Activated CD8-positive, alpha-beta memory T cell treated with anti-CD3 and anti-CD28 coated beads for 4 hours (primary cell): Measurements from ENCODE around the gene NUCKS1.

Experiments
- DNase-seq, 2 donors: peaks; one replicate each; pipeline ENCODE4 v3.0.0-alpha.2; 2020; ENCODE audit warnings: low read depth in 2 of 2

The NUCKS1 gene, protein sequence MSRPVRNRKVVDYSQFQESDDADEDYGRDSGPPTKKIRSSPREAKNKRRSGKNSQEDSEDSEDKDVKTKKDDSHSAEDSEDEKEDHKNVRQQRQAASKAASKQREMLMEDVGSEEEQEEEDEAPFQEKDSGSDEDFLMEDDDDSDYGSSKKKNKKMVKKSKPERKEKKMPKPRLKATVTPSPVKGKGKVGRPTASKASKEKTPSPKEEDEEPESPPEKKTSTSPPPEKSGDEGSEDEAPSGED

DNA sequence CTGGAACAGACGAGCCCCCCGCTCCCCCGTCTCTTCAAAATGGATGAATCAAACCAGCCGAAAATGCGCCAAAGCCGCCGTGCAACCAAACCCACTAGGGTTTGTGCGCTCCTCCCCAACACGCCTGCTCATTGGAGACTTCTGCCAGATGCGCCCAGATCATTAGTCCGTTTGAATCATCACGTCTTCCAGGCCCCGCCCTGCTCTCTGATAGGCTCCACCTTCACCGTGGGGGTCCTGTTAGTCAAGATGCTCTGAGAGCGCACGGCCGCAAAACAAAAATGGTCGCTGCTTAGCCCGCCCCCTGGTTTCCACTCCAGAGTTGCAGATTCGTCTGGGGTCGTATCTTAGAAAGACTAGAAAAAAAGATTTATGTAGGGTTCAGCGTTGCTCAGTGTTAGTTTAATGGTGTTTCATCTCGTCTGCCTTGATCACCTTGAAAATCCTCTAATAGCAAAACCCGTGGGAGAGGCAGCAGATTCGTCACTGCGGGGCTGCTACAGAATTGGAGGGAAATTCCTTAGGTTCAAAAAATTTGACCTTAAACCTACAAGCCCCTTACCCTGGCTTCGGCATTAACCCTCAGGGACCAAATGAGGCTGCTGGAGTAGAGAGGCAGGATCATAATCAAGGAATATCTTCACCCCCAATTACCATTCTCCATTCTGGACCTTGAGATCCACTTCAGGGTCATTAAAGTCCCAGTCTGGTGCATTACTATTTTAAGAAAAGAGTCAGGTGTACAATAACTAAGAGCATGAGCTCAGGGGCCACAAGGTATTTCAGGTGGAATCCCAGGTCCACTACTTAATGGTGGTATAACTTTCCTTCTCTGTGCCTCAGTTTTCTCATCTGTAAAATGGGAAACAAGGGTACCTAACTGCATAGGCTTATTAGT, at the start of gene NUCKS1:
Gene NUCKS1 (minus strand): TSS at position 45 of the 898 bp plus-strand sequence. CDS start 209 bp downstream, outside the sequence.
- peak; percentile 91 to 97 for DNase-seq

DNA sequence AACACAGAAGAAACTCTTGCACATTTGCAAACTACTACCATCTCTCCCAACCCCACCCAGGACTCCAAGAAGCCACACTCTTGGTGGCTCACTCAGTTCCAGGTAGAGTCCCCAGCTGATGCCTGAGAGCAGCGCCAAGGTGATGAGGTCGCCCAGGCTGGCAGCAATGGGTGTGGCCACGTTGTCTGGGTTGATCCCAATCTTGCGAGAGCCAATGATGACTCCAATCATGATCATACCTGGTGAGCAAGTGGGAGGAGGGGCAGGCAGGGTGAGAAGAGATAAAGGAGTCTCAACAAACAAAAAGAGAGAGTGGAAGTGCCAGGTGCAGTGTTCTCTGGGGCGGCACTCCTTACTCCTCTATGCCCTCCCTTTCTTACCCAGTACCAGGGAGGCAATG, 48.6 kb upstream of the NUCKS1 start:
- no peak for DNase-seq

DNA sequence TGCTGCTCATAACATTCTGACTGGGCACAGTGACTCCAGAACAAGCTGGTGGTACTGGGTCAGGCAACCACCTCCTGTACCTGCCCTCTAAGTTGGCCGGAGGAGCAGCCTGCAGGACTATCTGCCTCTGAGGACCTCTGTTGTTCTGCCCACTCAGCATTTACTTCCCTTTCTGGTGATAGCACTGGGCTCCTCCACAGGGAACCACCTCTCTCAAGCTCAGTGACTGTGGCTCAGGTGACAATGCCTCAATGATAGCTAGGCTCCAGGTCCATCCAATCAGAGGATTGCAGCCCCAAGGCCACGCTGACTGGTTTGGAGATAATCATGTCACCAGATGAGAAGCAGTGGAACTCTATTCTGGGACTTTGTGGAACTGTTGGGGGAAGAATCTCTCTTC, 47.2 kb upstream of the NUCKS1 start:
- DNase-seq, result no peak

DNA sequence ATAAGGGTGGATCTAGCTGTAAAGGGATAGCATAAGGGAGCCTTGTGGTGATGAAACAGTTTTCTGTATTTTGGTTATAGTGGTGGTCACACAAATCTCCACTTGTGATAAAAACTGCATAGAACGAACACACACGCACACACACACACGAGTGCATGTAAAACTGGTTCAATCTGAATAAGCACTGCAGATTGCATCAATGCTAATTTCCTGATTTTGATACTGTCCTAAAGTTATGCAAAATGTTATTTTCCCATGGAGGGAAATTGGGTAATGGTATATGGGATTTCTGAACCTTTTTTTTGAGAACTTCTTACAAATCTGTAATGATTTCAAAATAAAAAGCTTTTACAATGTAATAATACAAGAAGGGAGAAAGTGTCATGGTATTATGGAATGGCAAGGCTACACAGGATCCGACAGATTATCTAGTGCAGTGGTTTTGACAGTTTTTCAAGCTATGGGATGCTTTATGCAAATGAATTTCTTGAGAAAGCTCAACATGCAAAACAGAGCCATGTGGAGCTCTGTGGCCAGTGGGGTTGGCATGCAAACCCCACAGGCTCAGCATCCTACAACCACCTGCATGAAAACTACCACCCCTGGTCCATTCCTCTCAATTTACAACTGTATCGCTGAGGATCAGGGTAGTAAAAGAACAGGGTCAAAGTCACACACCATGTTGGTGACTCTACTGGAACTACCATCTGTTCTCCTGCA, 44.2 kb upstream of the NUCKS1 start:
- no peak for DNase-seq

DNA sequence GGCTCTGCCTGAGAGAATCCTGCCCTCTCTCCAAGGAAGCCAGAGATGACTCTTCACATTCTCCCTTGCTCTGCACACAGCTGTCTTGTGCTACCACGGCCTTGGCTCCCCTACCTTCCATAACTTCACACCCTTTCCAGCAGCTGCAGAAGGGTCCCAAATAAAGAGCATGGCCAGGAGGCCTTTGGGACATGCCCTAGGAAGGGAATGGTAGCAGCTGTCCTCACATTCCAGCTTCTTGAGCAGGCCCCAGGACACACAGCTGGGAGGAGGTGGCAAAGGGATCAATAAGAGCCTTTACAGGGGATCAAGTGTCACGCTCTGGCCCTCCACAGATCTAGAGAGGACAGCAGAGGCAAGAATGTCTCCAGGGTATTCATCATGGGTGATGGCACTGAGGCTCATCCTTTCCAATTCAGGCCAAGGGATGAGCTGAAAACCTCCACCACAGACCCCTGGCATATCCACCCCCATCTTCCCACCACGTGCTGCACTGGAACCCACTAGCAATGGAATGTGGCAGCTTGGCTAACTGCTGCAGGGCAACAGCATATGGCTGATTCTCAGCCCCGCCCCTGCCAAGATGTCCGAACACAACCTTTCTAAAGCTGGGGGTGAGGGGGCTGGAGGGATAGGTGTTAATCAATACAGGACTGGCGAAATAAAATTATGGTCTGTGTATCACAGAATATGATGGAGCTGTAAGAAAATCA, 43.1 kb upstream of the NUCKS1 start:
- no peak for DNase-seq

DNA sequence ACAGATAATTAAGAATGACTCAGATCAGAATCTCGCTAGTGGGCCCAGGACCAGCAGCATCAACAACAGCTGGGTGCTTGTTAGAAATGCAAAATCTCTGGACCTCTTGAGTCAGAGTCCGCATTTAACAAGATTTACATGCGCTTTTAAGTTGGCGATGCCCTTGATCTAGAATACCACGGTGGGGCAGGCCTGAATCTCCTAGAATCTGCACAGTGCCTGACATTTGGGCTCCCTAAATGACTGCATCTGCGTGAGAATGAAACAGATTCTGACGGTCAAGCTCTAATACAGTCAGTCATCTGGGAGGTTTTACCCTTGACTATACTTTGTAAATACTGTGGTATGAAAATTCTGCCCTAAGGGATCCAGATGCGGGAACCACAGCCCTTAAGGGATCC, 42.5 kb upstream of the NUCKS1 start:
- DNase-seq, result no peak

DNA sequence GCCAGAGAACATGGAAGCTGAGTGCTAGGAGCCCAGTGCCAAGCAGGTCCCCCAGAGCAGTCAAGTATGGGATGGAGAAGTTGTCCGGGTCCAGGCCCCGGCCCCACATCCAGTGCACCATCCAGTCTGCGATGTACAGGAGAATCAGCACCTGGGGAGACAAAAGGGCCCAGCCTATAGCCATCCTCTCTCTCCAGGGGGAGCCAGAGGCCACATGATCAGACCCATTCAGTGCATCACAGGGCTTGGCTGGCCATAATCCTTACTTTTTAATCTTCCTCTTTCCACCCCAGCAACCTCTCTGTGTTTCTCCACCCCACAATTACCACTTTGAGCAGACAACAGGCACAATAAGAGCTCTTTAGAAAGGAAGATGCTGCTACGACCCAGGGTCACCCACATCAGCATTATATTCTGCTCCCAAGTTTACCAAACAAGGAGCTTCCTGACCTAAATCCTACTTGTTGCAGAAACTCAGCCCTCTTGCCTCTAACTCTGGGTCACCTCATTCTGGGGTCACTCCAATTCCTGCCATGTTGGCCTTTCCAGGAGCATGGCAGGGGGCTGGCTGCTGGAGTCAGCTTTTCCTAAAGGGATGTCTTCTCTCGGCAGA, 41.7 kb upstream of the NUCKS1 start:
- DNase-seq, result no peak

DNA sequence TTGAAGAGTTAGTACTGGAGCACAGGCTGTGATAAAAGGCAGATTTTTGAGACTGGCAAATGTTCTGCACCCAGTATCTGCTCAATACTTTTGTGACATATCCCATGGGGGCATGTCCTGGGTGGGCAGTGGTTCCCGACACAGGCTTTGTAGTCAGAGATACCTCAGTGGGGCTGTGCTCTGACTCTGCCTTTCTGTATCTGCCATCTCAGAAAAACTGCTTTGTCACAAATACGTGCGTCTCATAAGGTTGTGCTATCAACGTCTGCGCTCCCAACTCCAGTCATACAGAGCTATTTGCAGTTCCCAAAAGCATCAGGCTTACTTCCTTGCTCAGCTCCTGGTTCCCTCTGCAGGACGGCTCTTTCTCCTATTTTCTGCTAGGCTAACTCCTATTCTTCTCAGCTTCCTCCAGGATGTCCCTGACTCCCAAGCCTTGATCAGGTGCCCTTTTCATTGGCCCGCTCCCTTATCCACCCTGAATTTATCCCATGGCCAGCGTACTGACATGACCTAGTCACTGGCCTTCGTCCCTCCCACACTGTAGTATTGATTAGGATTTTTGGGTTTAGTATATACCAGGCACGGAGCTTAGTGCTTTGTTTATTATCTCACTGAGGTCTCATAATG, 37.4 kb upstream of the NUCKS1 start:
- DNase-seq, result no peak

DNA sequence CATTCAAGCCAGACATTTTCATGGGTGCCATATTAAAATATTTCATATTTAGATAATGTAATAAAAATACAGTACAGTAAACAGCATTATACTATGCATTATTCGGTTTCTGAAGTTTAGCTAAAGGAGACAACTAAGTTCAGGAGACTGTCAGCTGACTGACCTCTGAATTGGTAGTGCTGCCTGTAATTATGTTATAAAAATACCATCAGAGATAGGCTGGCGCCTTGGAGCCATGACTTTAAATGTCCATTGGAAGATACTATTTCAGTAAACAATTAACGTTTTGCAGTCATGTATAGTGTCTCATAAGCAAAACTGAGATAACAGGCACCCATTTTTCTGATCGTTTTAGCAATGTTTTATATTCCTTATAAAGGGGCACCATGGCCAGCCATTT, 36.6 kb upstream of the NUCKS1 start:
- DNase-seq, result no peak

DNA sequence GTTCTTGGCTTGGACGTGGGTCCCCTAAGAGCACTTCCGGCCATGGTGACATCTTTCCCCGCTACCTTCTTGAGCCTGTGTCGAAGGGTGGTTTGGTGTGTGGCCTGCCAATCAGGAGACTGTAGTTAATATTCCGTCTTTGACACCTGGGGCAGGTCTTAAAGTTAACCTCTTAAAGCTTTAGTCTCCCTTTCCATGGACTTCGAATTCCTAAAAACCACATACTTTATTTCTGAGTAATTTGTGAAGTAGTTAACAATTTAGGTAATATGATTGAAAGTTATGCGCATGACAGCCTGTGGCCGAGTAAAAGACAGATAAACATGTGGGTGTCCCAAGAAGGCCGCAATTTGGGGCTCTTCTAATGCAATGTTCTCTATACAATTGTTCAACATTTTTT, 35.5 kb upstream of the NUCKS1 start:
- DNase-seq, result no peak

DNA sequence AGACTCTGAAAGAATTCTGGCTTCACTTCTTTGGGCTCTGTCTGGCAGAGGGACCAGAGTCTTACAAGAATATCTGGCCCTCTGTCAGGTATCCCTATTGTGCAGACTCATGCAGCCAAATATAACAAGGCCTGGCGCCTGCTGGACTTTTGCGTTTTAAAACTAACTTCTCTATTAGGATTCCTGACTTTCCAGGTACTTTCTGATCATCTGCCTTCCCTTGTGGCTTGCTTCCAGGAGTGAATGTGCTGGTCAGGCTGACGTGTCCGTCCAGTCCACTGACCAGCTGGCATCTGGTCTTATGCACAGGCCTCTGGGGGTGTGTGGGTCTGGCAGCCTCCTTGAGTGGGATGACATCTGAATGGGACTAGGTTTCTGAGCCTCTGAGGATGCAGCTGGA, 33.9 kb upstream of the NUCKS1 start:
- no peak for DNase-seq

DNA sequence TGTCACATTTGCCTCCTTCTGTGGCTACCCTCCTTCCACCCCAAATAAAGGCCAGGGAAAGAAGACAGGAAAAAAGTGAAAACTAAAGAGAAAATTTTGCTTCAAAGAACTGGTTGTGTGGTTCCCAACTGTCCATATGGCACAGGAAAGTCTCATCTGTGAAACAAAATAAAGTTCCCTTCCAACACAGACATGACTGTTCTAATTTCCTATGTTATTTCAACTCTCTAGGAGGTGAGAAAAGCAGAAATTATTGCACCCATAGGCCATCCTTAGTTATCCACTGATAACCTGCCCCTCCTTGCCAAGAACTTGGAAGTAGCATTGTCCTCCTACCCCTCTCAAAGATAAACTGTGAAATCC, 33.4 kb upstream of the NUCKS1 start:
- DNase-seq, result no peak

DNA sequence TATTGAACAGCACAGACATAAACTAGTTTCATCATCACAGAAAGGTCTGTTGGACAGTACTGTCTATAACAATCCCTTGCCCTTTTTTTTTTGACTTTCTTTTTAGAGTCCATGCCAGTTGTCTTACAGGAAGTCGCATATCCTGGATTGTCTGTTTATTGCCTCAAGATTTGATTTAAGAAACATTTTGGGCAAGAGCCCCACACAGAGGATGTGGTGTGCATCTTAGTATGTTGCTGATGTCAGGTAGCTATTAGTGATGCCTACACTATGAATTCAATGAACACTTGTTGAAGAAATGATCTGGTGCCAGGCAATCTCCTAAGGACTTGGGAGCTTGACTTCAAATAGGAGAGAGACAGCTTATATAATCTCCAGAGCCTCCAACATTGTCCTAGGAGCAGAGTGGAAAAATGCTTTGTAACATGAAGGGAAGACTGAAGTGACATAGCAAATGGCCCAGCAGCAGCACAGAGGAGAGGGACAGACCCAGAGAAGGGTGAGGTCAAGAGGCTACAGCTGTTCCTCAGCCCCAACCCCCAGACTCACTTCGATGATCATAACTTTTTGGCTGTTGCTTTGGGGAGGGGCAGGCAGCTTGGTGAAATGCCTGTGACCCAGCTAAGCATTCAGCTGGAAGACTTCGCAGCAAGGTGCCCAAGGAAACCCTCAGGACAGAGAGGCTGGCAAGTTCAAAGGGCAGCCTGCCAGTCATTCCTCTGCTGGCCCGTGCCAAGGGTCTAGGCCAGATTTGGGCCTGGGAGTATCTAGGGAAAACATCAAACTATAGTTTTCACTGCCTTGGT, 32.8 kb upstream of the NUCKS1 start:
- no peak for DNase-seq

DNA sequence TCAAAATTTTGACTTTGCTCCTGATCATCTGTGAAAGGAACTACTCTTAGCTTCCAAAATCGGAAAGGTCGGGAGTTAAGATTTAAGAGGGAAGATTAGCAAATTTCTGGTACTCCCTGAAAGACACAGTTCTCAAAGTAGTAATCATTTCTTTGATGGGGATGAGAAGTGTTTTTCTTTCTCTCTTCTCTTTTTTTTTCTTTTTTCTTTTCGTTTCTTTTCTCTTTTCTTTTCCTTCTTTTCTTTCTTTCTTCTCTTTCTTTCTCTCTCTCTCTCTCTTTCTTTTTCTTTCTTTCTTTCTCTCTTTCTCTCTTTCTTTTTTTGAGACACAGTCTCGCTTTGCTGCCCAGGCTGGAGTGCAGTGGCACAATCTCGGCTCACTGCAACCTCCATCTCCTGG, 30.4 kb upstream of the NUCKS1 start:
- DNase-seq, result no peak

DNA sequence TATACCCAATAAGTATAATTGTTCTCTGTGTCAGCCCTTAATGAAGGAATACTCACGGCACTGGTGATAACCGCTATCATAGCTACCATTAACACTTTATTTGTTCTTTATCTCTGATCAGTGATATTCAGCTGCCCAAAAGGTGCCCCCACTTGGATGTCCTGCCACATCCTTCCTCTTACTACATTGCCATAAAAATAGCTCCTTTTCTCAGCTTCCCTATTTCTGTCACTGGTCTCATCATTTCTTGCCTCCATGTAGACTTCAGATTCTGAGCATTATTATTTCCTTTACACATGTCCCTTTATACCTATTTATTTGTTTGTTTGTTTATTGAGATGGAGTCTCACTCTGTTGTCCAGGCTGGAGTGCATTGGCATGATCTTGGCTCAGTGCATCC, 28.0 kb upstream of the NUCKS1 start:
- no peak for DNase-seq

DNA sequence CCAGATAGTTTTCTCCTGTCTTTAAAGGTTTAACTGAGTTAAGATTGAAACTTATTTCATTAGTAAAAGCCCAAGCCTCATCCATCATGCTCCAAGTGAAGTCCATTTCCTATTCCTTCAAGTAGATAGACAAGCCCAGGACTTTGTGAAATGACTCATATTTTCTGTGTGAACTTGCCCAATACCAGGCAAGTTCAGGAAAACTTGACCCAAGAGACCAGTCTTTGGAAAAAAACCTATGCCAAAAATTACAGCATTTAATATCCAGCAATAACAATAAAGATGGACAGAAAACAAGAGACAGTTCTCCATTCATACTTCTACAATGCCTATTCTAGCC, 25.7 kb upstream of the NUCKS1 start:
- DNase-seq, result no peak

DNA sequence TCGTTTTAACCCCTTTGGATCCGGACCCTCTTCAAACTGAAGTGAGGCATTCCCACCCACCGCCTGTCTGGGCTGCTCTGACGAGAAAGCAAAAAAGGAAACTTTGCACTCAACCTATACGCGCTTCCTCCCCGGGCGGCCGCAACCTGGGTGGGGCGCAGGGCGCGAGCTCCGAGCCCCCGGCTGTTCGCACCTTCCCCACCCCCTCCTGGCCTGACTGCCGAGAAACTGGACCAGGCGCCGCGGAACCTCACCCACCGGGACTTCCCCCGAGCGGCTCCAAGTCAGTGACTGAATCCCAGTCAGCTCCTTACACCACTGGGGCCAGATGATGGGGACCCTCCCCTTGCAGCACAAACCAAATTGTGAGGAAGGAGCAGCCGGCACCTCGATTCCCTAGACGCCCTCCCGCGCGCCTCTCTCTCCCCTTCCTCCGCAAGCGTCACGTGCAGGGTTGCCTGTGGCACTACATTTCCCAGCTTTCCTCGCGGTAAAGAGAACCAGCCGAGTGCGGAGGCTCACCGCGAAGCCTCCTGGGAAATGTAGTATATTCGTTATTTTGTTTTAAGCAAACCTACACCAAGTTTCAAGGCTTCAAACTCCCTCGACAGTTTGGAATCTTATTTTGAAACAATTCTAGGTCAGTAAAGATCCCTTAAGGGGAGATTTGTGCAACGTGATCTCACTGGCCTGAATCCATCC, 25.2 kb upstream of the NUCKS1 start, which contains the start of gene RAB29:
Gene RAB29 (minus strand): TSS at position 468 of the 702 bp plus-strand sequence. CDS start 526 bp downstream, outside the sequence.
- peak; percentile 62 to 75 for DNase-seq

DNA sequence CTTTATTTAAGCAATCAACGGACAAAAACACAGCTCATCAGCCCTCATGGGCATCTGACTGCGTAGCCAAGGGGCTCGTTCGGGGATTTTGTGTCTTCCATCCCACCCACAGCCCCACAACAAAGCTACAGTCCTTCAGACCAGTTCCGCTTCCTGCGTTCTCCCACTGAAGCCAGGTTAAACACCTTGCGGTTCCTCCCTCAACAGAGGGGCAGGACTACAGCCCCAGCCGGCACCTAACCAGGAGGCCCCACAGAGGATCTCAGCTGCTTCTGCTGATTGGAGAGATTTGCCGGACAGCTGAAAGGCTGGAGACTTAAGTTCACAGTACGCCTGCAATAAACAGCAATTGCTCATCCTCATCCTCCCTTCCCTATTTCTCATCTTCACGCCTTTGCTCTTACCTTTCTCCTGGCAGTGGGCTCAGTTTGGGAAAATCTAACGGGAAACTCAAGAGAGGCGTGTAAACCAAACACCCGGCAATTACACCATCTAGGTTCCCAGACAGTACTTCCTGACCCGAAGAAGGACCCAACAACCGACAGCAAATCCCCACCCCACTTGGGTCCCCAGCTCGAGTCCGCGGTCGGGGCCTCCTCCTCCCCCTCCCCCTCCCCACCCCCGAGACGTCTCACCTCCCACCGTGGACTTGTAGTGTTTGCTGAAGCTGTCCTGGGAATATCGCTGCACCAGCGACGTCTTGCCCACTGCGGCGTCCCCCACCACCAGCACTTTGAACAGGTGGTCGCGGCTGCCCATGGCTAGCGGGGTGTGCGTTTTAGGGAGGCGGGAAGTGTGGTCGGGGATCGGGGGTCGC, 24.4 kb upstream of the NUCKS1 start:
- DNase-seq, result peak; percentile 8 to 27

DNA sequence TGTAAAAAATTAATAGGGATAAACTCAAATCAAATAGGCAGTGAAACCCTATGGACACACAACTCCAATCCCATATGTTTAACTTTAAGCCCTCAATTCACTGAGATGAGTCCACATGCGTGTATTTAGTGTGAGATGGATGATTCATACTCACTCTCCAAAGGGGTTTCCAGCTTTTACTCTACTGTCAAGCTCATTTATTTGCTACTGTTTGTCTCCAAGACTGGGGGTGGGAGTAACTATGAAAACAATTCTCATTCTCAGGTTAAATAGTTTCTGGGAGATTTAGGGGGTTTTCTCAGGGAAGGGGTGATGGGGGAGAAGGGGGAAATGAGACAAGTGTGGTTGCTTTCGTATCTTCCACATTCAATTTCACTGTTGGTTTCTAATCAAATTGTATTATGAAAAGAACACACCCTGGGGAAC, 22.6 kb upstream of the NUCKS1 start:
- no peak for DNase-seq
